ENCODE results near the gene NUP210. TPM values are rescaled to one million over a fixed set of nuclear protein-coding genes. Genes with fewer than 3 reads are reported as not detected.

NUP210 gene
- total and polyA plus RNA-seq, 2 donors (not counting 3 experiments of a cell fraction or from before 2014, with no cell fraction given) = 0.14 to 0.84 TPM

DNA sequence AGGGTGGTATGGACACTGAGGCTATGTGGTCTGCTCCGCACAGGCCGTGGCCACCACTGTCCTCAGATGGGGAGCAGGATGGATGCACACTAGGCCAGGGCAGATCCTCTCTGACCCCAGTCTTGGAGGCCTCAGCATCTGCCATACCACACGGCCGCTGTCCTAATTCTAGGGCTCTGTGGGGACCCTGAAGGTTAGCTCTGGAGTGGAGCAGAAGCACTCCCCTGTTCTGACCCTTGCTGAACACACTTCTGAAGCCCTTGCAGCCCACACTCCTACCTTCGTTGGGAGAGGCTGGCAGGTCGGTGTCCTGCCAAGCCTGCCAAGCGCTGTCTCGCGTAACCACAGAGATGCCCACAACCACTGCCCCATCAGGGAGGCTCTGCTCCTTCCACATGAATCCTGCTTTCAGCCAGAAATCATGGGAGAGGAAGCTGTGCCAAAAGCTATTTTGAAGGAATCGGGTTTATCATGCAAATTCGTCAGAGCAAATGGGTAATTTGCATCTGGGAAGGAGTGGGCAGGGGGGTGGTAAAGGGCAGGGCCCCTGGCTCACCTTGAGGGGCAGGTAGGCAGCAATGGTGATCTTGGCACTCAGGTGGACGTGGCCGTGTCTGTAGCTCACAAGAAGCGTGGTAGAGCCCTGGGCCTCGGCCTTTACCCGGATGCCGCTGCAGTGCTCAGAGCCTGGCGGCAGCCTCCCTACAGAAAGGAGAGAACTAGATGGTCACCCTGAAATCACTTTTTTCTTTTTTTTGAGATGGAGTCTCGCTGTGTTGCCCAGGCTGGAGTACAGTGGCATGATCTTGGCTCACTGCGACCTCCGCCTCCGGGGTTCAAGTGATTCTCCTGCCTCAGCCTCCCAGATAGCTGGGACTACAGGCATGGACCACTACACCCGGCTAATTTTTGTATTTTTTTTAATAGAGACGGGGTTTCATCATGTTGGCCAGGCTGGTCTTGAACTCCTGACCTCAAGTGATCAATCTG, 54.4 kb downstream of the NUP210 start:
- dilution Hi-C loops (cut with MboI; ENCODE audit: extremely low pct_ligation_motif_present, low sequenced_read_pairs) (no loop called here), intact Hi-C loops (cut with micrococcal nuclease) (no loop called here)
- H3K4me3 ChIP-seq (replicated peaks in 1 of 3; ENCODE audit: insufficient read depth in 1 of 3, low read depth in 1 of 3, low read length in 3 of 3) = no peak overlapping the region
- H3K9me3 ChIP-seq (replicated peaks; ENCODE audit: control insufficient read depth, insufficient read depth, low read length) = no peaks in the 10 kb centered on the region
- no peak overlapping the region for H3K27ac ChIP-seq (ENCODE audit: insufficient read depth, low read depth, low read length)
- H2AFZ ChIP-seq (ENCODE audit: low read depth, low read length) = no peak overlapping the region
- BruUV-seq (replicated peaks) = no TSS peak
- H3K9me1 ChIP-seq (replicated peaks; ENCODE audit: control insufficient read depth, extremely low read depth, insufficient read depth, low read length) = no peaks in the 10 kb centered on the region
- H3K4me2 ChIP-seq (ENCODE audit: insufficient read depth, low read length) = no peak overlapping the region
- H4K20me1 ChIP-seq (replicated peaks; ENCODE audit: control insufficient read depth, extremely low read depth, insufficient read depth, low read length) = no peaks in the 10 kb centered on the region
- H3K79me2 ChIP-seq (ENCODE audit: control insufficient read depth, insufficient read depth, low read length) = no peaks in the 10 kb centered on the region
- FAIRE-seq (no peak), DNase-seq (ENCODE audit: low read depth, low spot score) (no peak)
- H3K4me1 ChIP-seq (ENCODE audit: control insufficient read depth, extremely low read depth, insufficient read depth, low read length) = no peaks in the 10 kb centered on the region
- H3K9ac ChIP-seq (replicated peaks; ENCODE audit: extremely low read depth, insufficient read depth, low read length) = no peak overlapping the region
- no peaks in the 10 kb centered on the region for H3K36me3 ChIP-seq (ENCODE audit: control insufficient read depth in 2 of 2, extremely low read depth in 1 of 2, insufficient read depth in 2 of 2, low read length in 2 of 2)
- ChIA-PET CTCF (no interaction called here), POLR2A (no interaction called here)
- no peaks in the 10 kb centered on the region for H3K27me3 ChIP-seq (ENCODE audit: control insufficient read depth in 2 of 2, insufficient read depth in 2 of 2, low read length in 2 of 2)
- TF ChIP-seq FOS (IDR thresholded peaks at IDR 0.05; ENCODE audit: borderline replicate concordance, insufficient read depth, low read length) = no peak

DNA sequence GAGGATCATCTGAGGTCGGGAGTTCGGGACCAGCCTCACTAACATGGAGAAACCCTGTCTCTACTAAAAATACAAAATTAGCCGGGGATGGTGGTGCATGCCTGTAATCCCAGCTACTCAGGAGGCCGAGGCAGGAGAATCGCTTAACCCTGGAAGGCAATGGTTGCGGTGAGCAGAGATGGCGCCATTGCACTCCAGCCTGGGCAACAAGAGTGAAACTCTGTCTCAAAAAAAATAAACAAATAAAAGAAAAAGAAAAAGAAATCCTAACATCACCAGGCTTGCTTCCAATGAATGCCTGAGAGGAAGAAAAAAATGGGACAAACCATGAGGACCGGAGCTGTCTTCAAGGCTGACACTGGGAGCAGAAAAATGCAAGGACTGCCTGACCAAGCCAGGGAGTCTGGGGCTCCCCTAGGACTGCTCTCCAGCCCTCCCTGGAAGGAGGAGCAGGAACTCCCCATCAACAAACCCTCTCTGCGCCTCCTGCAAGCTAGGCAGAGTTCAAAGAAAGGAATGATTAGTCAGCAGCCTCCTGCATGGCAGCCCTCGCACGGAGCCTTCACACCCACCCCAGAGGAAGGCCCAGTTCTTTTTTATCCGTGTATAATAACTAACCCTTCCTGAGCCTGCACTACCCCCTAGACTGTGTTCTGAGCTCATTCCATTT, 55.4 kb downstream of the NUP210 start:
- no peaks in the 10 kb centered on the region for H3K9me3 ChIP-seq (replicated peaks; ENCODE audit: control insufficient read depth, insufficient read depth, low read length)
- H3K27ac ChIP-seq (ENCODE audit: insufficient read depth, low read depth, low read length) = no peak overlapping the region
- DNase-seq (ENCODE audit: low read depth, low spot score) (no peak), FAIRE-seq (no peak)
- no peak overlapping the region for H3K4me2 ChIP-seq (ENCODE audit: insufficient read depth, low read length)
- H2AFZ ChIP-seq (ENCODE audit: low read depth, low read length) = no peak overlapping the region
- H3K36me3 ChIP-seq (ENCODE audit: control insufficient read depth in 2 of 2, extremely low read depth in 1 of 2, insufficient read depth in 2 of 2, low read length in 2 of 2) = no peaks in the 10 kb centered on the region
- H3K4me1 ChIP-seq (ENCODE audit: control insufficient read depth, extremely low read depth, insufficient read depth, low read length) = no peaks in the 10 kb centered on the region
- no TSS peak for BruUV-seq (replicated peaks)
- H4K20me1 ChIP-seq (replicated peaks; ENCODE audit: control insufficient read depth, extremely low read depth, insufficient read depth, low read length) = no peaks in the 10 kb centered on the region
- no peaks in the 10 kb centered on the region for H3K79me2 ChIP-seq (ENCODE audit: control insufficient read depth, insufficient read depth, low read length)
- CTCF ChIA-PET = no interaction called here
- H3K9me1 ChIP-seq (replicated peaks; ENCODE audit: control insufficient read depth, extremely low read depth, insufficient read depth, low read length) = no peaks in the 10 kb centered on the region
- dilution Hi-C loops (cut with MboI; ENCODE audit: extremely low pct_ligation_motif_present, low sequenced_read_pairs) = no loop called here
- no peaks in the 10 kb centered on the region for H3K27me3 ChIP-seq (ENCODE audit: control insufficient read depth in 2 of 2, insufficient read depth in 2 of 2, low read length in 2 of 2)
- no peak overlapping the region for H3K4me3 ChIP-seq (replicated peaks in 1 of 3; ENCODE audit: insufficient read depth in 1 of 3, low read depth in 1 of 3, low read length in 3 of 3)
- intact Hi-C loops (cut with micrococcal nuclease) = no loop called here
- POLR2A ChIA-PET = no interaction called here
- no peak overlapping the region for H3K9ac ChIP-seq (replicated peaks; ENCODE audit: extremely low read depth, insufficient read depth, low read length)
- TF ChIP-seq MAX (IDR thresholded peaks at IDR 0.05; ENCODE audit: insufficient read depth, insufficient read length) = no peak
- no peak for TF ChIP-seq JUN (IDR thresholded peaks at IDR 0.05; ENCODE audit: borderline replicate concordance, insufficient read depth, insufficient read length, low read depth)
- no peak for TF ChIP-seq GATA2 (IDR thresholded peaks at IDR 0.05; ENCODE audit: insufficient read depth, insufficient read length, low read depth, low read length)
- TF ChIP-seq POLR2A (IDR thresholded peaks at IDR 0.05; ENCODE audit: low read depth, low read length) = no peak
- no peak for TF ChIP-seq FOS (IDR thresholded peaks at IDR 0.05; ENCODE audit: borderline replicate concordance, insufficient read depth, low read length)
- no peak for TF ChIP-seq EZH2 (IDR thresholded peaks at IDR 0.05; ENCODE audit: borderline replicate concordance, low read depth, low read length, severe bottlenecking)
- TF ChIP-seq CTCF (IDR thresholded peaks at IDR 0.05; ENCODE audit: extremely low read depth in 1 of 2, insufficient read depth in 1 of 2, low read depth in 1 of 2, low read length in 2 of 2) = no peak
- TF ChIP-seq POLR2AphosphoS5 (IDR thresholded peaks at IDR 0.05; ENCODE audit: insufficient read depth, low read depth, low read length) = no peak
- no peak for TF ChIP-seq MYC (IDR thresholded peaks at IDR 0.05; ENCODE audit: low read depth, low read length)

All from endothelial cell of umbilical vein (primary cell).